Cardiac muscle cell (in vitro differentiated cells and primary cell): ENCODE data around the gene BMERB1. TPM values are rescaled to one million over a fixed set of nuclear protein-coding genes. Genes with fewer than 3 reads are reported as not detected.
"Not testable (repeated sequence)": the region's sequence is repeated elsewhere in the genome, so short reads cannot be mapped to it uniquely, and the experiment has no call there.

Experiments used
- DNase-seq, 2 donors: peaks; one replicate each; pipeline versions ENCODE4 v3.0.0 to v3.0.0-alpha.2; 2010 to 2017; ENCODE audit warnings: low read depth in 1 of 2, low spot score in 1 of 2
- H3K27ac ChIP-seq: fragments of 200-600 bp; sonication (generic); 2 replicates; pipeline ENCODE4 v1.5.1; 2016
- H3K27me3 ChIP-seq: fragments of 200-600 bp; sonication (generic); 2 replicates; pipeline ENCODE4 v1.6.0; 2016; ENCODE audit warnings: control low read depth
- H3K36me3 ChIP-seq: fragments of 200-600 bp; sonication (generic); 2 replicates; pipeline ENCODE4 v1.5.1; 2016; ENCODE audit warnings: control low read depth
- H3K4me1 ChIP-seq: fragments of 200-600 bp; sonication (generic); 2 replicates; pipeline ENCODE4 v1.8.1; 2017; ENCODE audit warnings: low read depth, mild to moderate bottlenecking, mixed run types
- H3K4me3 ChIP-seq: fragments of 200-600 bp; sonication (generic); 2 replicates; pipeline ENCODE4 v1.5.1; 2016; ENCODE audit warnings: mild to moderate bottlenecking
- H3K9me3 ChIP-seq: fragments of 200-600 bp; sonication (generic); 2 replicates; pipeline ENCODE4 v1.5.1; 2017; ENCODE audit warnings: low read depth, mild to moderate bottlenecking, control low read depth
- CTCF ChIP-seq: IDR thresholded peaks from 2 replicates; pipeline ENCODE4 v1.5.1; 2012; ENCODE audit warnings: low read depth, mild to moderate bottlenecking, low read length
- polyA plus RNA-seq: library from polyadenylated mRNA; unstranded; fragments of >200 nt; fragmentation: Nextera tagmentation; extraction: Ambion mirVana; gene quantifications from 2 replicates; pipeline ENCODE4 v1.2.1, GENCODE V29; 2016
- total RNA-seq: library from RNA; depleted of rRNA; stranded (reverse); fragments of >200 nt; gene quantifications from 2 replicates; pipeline ENCODE4 v1.2.3, GENCODE V29; 2016

BMERB1 gene
- total and polyA plus RNA-seq, 2 experiments from 2014 or later = 15.2 to 22.1 TPM

DNA sequence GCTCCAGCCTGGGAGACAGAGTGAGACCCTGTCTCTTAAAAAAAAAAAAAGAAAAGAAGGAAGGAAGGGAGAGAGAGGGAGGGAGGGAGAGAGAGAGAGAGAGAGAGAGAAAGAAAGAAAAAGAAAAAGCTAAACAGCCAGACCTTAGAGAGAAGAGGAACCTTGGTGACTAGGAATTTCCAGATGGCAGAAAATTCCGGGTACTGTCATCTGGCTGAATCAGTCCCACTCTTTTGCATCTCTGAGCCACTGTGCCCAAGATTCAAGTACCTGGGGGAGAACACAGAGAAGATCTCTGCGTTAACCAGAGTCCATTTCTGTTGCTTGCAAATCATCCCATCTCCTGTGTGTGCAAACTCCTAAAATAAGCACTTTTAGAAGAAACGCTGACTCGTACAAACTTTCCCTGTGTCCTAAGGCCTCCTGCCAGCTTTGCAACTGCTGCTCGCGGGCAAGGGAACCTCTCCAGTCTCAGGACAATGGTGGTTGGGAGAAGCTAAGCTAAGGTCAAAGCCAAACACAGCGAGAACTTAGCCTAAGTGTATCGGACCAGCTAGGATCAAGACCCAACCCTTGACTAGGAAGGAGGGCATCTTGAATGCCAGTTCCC lies 18.0 kb downstream of the BMERB1 start:
- no peak overlapping the region for H3K27ac ChIP-seq
- no peaks in the 10 kb centered on the region for H3K9me3 ChIP-seq
- H3K27me3 ChIP-seq = no peaks in the 10 kb centered on the region
- no peak overlapping the region for H3K4me3 ChIP-seq
- DNase-seq = no peak
- H3K36me3 ChIP-seq = no peaks in the 10 kb centered on the region
- no peak for TF ChIP-seq CTCF
- no peaks in the 10 kb centered on the region for H3K4me1 ChIP-seq

DNA sequence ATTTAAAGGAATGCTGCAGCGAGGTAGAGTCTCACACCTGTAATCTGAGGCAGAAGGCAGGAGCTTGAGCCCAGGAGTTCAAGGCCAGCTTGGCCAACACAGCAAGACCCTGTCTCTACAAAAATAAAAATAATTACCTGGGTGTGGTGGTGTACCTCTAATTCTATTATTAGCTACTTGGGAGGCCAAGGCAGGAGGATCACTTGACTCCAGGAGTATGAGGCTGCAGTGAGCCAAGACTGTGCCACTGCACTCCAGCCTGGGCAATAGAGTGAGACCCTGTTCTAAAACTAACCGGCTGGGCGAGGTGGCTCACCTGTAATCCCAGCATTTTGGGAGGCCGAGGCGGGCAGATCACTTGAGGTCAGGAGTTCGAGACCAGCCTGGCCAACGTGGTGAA lies 18.9 kb downstream of the BMERB1 start:
- not testable (repeated sequence) for H3K27ac ChIP-seq, H3K27me3 ChIP-seq, H3K36me3 ChIP-seq, DNase-seq, H3K4me1 ChIP-seq, H3K4me3 ChIP-seq, H3K9me3 ChIP-seq

DNA sequence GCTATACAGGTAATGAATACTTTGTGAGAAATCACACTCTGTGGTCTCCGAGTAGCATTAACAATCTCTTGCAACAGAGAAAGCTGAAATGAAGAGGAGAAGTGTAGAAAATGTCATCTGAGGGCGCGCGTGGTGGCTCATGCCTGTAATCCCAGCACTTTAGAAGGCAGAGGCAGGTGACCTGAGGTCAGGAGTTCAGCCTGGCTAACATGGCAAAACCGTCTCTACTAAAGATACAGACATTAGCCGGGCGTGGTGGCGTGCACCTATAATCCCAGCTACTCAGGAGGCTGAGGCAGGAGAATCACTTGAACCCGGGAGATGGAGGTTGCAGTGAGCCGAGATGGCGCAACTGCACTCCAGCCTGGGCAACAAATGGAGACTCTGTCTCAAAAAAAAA lies 20.5 kb downstream of the BMERB1 start:
- not testable (repeated sequence) for H3K4me3 ChIP-seq, H3K27me3 ChIP-seq, H3K4me1 ChIP-seq, H3K36me3 ChIP-seq, H3K9me3 ChIP-seq, H3K27ac ChIP-seq, DNase-seq

DNA sequence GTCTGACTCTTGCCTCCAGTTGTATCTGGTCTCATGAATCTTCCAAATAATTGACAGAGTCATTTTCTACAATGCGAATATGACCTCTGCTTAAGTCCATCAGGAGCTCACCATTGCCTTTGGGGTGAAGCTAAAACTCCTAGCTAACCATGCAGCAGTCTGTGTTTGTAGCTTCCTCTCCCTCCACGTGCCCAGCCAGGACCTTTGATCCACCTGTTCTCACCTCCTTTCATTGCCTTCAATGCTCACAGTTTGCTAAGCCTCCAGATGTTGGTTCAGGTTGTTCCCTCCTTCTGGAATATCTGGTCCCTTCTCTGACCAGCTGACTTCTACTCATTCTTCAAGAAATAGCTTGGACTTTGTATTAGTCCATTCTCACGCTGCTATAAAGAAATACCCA lies 23.0 kb downstream of the BMERB1 start:
- H3K4me3 ChIP-seq = no peak overlapping the region
- TF ChIP-seq CTCF = no peak
- DNase-seq = no peak

GRCh38 chr16:15457958-15458357 lies 23.6 kb downstream of the BMERB1 start:
- Histone ChIP-seq H3K4me1 (no peaks in the 10 kb centered on the region), H3K36me3 (no peaks in the 10 kb centered on the region), H3K27ac (no peak overlapping the region), H3K9me3 (no peaks in the 10 kb centered on the region), H3K4me3 (no peak overlapping the region), H3K27me3 (no peaks in the 10 kb centered on the region)
- DNase-seq = no peak
- TF ChIP-seq CTCF = no peak

More for the DNA sequence above, 23.0 kb downstream of the BMERB1 start:
- no peaks in the 10 kb centered on the region for H3K4me1 ChIP-seq
- H3K9me3 ChIP-seq = no peaks in the 10 kb centered on the region
- H3K27ac ChIP-seq = no peak overlapping the region
- H3K36me3 ChIP-seq = no peaks in the 10 kb centered on the region
- no peaks in the 10 kb centered on the region for H3K27me3 ChIP-seq

DNA sequence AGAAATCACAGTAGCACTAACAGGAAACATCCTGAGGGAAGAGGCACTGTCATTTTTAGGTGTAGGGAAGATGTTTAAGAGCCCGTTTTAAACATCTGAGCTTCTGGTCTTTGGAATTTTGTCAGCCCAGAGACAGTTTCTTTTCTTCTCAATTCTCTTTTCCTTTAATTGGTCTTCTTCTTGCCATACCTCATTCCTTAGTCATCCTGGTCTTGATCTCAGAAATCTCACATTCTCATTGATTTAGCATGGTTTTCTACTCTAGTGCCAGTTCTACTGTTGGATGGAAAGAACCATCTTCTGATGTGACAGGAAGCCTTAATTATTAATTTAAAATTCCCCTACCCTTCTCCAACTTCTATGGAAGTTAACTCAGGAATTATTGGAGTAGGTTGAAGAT lies 25.4 kb downstream of the BMERB1 start:
- Histone ChIP-seq H3K27ac (no peak overlapping the region), H3K4me1 (no peaks in the 10 kb centered on the region), H3K4me3 (no peak overlapping the region), H3K9me3 (no peaks in the 10 kb centered on the region), H3K27me3 (no peaks in the 10 kb centered on the region), H3K36me3 (no peaks in the 10 kb centered on the region)
- no peak for TF ChIP-seq CTCF
- DNase-seq = no peak

- no peaks in the 10 kb centered on the region for H3K27me3 ChIP-seq
- no peak overlapping the region for H3K4me3 ChIP-seq
- no peaks in the 10 kb centered on the region for H3K9me3 ChIP-seq
- no peak for DNase-seq
- no peaks in the 10 kb centered on the region for H3K4me1 ChIP-seq
- no peak overlapping the region for H3K27ac ChIP-seq
- TF ChIP-seq CTCF = no peak
- no peaks in the 10 kb centered on the region for H3K36me3 ChIP-seq
These were observed 26.2 kb downstream of the BMERB1 start for GRCh38 chr16:15460601-15461000.
